Suppressor macrophage (primary cell): ENCODE data around the gene CATSPER2.
"Not testable (repeated sequence)": the region's sequence is repeated elsewhere in the genome, so short reads cannot be mapped to it uniquely, and the experiment has no call there.

Source experiments
- DNase-seq, 4 experiments: peaks; one replicate each; pipeline ENCODE4 v3.0.0-alpha.2; 2020 to 2022

CATSPER2 gene

DNA sequence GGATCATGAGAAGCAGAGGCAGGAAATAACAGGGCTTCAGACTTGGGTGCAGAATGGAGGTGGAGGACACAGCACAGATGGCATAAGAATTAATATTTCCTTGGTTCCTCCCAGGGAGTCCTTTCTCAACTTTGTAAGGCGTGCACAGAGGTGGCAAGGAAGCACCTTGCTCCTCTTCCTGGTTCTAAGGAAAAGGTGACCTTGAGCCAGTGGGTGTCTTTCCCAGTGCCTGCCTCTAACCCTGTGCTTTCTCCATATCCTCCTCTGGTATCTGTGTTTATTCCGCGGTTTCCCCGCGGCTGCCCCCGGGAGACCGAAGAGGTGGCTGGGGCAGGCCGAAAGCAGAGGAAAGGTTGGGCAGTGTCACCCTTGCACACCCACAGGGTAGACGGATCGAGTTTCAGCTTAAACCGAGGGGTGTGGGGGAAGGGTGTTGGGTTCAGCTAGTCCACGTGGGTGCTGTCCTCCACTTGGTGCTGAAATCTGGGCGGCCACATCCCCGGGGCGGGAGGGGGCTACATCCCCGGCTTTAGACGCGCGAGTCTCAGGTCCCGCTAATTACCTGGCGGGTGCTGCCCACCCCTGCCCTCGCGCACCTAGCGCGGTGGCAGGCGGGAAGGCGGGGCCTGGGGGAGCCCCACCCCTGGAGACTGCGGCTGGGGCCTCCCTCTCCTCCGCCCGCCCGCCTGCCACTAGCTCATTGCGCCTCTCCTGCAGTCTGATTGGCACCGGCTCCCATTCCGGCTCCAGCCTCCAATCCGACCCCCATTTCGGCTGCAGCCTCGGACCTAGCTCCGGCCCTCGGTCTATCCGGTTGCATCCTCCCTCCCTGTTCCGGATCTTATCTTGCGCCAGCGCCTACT, 55.1 kb downstream of the CATSPER2 start, which contains the start of gene CKMT1B:
TSS of gene CKMT1B (plus strand) at position 700 of the 863 bp plus-strand sequence. CDS start 192 bp downstream, outside the sequence.
- DNase-seq = not testable (repeated sequence)

DNA sequence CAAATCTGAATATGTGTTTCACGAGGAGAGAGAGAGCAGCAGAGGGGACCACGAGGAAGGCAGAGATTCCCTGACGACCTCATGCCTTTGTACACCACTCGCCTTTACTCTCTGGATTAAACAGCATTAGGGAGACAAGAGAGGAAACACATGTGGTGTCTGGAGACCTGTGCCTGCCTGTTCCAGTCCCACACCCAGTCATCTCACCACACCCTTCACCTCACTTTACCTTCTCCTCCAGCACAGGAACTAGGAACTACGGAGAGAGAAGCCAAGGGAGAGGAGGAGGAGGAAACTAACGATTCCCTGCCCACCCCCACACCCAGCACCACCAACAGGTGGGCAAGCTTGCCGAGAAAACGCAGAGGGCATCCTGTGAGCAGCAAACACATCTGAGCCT, 55.8 kb downstream of the CATSPER2 start:
- not testable (repeated sequence) for DNase-seq

DNA sequence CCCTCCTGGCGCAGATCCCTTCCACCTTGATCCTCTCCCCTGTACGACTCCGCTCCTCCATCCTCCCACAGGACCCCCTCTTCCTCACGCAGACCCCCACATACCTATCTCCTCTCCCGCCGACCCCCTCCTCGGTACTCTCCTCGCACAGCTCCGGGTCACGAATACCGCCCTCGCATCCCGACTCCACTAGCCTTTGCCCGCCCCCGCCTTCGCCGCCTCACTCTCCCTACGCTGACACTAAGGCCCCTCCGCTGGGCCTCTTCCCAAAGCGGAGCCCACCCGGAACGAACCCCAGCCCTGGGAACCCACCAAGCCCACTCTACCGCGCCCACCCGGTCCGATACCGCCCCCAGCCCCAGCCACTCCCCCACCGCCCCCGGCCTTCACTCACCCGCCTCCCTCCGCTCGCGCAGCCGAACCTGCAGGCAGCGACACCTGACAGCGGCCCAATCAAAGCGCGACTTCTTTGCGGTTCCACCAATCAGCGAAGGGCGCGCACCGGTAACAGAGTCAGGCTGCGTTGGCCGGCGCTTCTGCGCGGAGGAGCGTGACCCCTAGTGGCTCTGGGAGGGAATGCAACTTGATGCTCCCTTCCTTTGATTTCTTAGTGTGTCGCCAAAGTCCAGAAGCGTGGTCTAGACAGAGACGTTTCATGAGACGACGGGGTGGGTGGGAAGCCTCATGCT, 58.7 kb downstream of the CATSPER2 start, which contains the start of gene PPIP5K1:
TSS of gene PPIP5K1 (minus strand) at position 431 of the 689 bp plus-strand sequence. CDS start 5,704 bp downstream, outside the sequence.
- DNase-seq = not testable (repeated sequence)
